OCI-LY1 (cell line): ENCODE measurements around the gene HS3ST5.

Experiments
- H2AFZ ChIP-seq: fragments of 200-600 bp; sonication (generic), shearing (Covaris generic); 2 replicates; pipeline ENCODE4 v1.6.0; 2014; ENCODE audit warnings: antibody characterized with exemption, mild to moderate bottlenecking, low read length
- H3F3A ChIP-seq: fragments of 200-600 bp; sonication (generic), shearing (Covaris generic); 2 replicates; pipeline ENCODE4 v1.6.0; 2014; ENCODE audit warnings: mild to moderate bottlenecking, antibody characterized with exemption, low read length, moderate library complexity; ENCODE audit not compliant: insufficient read depth
- H3K27ac ChIP-seq: fragments of 200-600 bp; sonication (generic); 2 replicates; pipeline ENCODE4 v1.5.1; 2014; ENCODE audit warnings: low read length, mixed run types, mild to moderate bottlenecking, low read depth; ENCODE audit not compliant: poor library complexity, severe bottlenecking
- H3K27me3 ChIP-seq: fragments of 200-600 bp; sonication (generic); 2 replicates; pipeline ENCODE4 v1.6.0; 2014; ENCODE audit warnings: antibody characterized with exemption, mild to moderate bottlenecking, low read length, moderate library complexity; ENCODE audit not compliant: insufficient read depth
- H3K36me3 ChIP-seq: fragments of 200-600 bp; sonication (generic); 2 replicates; pipeline ENCODE4 v1.6.1; 2014; ENCODE audit warnings: mild to moderate bottlenecking, antibody characterized with exemption, low read length, moderate library complexity, mixed read lengths; ENCODE audit not compliant: insufficient read depth
- H3K4me1 ChIP-seq: fragments of 200-600 bp; sonication (generic); 2 replicates; pipeline ENCODE4 v1.5.1; 2014; ENCODE audit warnings: mild to moderate bottlenecking, low read length, moderate library complexity; ENCODE audit not compliant: insufficient read depth, severe bottlenecking
- H3K4me2 ChIP-seq: fragments of 200-600 bp; sonication (generic), shearing (Covaris generic); 2 replicates; pipeline ENCODE4 v1.6.1; 2014; ENCODE audit warnings: low read length
- H3K4me3 ChIP-seq: fragments of 200-600 bp; sonication (generic); 2 replicates; pipeline ENCODE4 v1.5.1; 2014; ENCODE audit warnings: low read length, low read depth, mild to moderate bottlenecking, mixed read lengths; ENCODE audit not compliant: poor library complexity, severe bottlenecking
- H3K79me2 ChIP-seq: fragments of 200-600 bp; shearing (Covaris generic); 2 replicates; pipeline ENCODE4 v1.6.1; 2016; ENCODE audit warnings: mixed run types, low read length, mixed read lengths; ENCODE audit not compliant: insufficient read depth
- H3K9ac ChIP-seq: fragments of 200-600 bp; sonication (generic), shearing (Covaris generic); 2 replicates; pipeline ENCODE4 v1.6.1; 2014; ENCODE audit warnings: mild to moderate bottlenecking, low read length, mixed read lengths
- H3K9me2 ChIP-seq: fragments of 200-600 bp; sonication (generic), shearing (Covaris generic); 2 replicates; pipeline ENCODE4 v1.6.1; 2014; ENCODE audit warnings: low read depth, mild to moderate bottlenecking, low read length, mixed read lengths
- H3K9me3 ChIP-seq: fragments of 200-600 bp; shearing (Covaris generic); 2 replicates; pipeline ENCODE4 v1.6.1; 2014; ENCODE audit warnings: low read length, mixed read lengths
- H4K20me1 ChIP-seq: fragments of 200-600 bp; sonication (generic), shearing (Covaris generic); 2 replicates; pipeline ENCODE4 v1.6.0; 2016; ENCODE audit warnings: mild to moderate bottlenecking, low read length; ENCODE audit not compliant: insufficient read depth
- CTCF ChIP-seq: fragments of 200-600 bp; sonication (generic), shearing (Covaris generic); IDR thresholded peaks from 2 replicates; pipeline ENCODE4 v1.5.1; 2017; ENCODE audit warnings: mild to moderate bottlenecking, antibody characterized with exemption, low read length, moderate library complexity, mixed read lengths
- EZH2 ChIP-seq: fragments of 200-600 bp; sonication (generic), shearing (Covaris generic); IDR thresholded peaks from 2 replicates; pipeline ENCODE4 v1.8.0; 2017; ENCODE audit warnings: borderline replicate concordance, mixed run types, mild to moderate bottlenecking, antibody characterized with exemption, low read length, moderate library complexity, mixed read lengths

The HS3ST5 gene

DNA sequence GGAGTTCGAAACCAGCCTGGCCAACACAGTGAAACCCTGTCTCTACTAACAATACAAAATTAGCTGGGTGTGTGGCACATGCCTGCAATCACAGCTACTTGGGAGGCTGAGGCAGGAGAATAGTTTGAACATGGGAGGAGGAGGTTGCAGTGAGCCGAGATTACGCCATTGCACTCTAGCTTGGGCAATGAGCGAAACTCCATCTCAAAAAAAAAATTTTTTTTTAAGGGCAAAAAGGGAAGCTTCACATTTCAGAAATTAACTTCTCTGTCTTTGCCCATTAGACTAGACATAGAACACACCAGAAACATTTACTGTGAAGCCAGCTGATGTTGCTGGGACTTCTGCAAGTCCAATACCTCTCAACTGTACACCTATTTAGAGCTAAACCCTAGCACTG, 281.1 kb downstream of the HS3ST5 start:
- no peaks in the 10 kb centered on the region for H3F3A ChIP-seq
- H3K36me3 ChIP-seq = no peaks in the 10 kb centered on the region
- H4K20me1 ChIP-seq = no peaks in the 10 kb centered on the region
- H3K9ac ChIP-seq = no peak overlapping the region
- no peak for TF ChIP-seq EZH2
- no peak for TF ChIP-seq CTCF
- no peak overlapping the region for H3K27ac ChIP-seq
- no peaks in the 10 kb centered on the region for H3K9me2 ChIP-seq
- no peak overlapping the region for H3K4me2 ChIP-seq
- no peak overlapping the region for H3K4me3 ChIP-seq
- H3K27me3 ChIP-seq = no peaks in the 10 kb centered on the region
- H3K9me3 ChIP-seq = no peaks in the 10 kb centered on the region
- H2AFZ ChIP-seq = no peak overlapping the region
- H3K79me2 ChIP-seq = no peaks in the 10 kb centered on the region
- H3K4me1 ChIP-seq = no peaks in the 10 kb centered on the region

GRCh38 chr6:114061116-114061515, 281.7 kb downstream of the HS3ST5 start:
- no peaks in the 10 kb centered on the region for H3K4me1 ChIP-seq
- no peak overlapping the region for H3K4me3 ChIP-seq
- H3K9me3 ChIP-seq = no peaks in the 10 kb centered on the region
- H3K9ac ChIP-seq = no peak overlapping the region
- TF ChIP-seq EZH2 = no peak
- TF ChIP-seq CTCF = no peak
- H3F3A ChIP-seq = no peaks in the 10 kb centered on the region
- H3K27ac ChIP-seq = no peak overlapping the region
- H3K27me3 ChIP-seq = no peaks in the 10 kb centered on the region
- H3K79me2 ChIP-seq = no peaks in the 10 kb centered on the region
- no peaks in the 10 kb centered on the region for H3K36me3 ChIP-seq
- no peaks in the 10 kb centered on the region for H3K9me2 ChIP-seq
- no peak overlapping the region for H3K4me2 ChIP-seq
- H4K20me1 ChIP-seq = no peaks in the 10 kb centered on the region
- H2AFZ ChIP-seq = no peak overlapping the region

DNA sequence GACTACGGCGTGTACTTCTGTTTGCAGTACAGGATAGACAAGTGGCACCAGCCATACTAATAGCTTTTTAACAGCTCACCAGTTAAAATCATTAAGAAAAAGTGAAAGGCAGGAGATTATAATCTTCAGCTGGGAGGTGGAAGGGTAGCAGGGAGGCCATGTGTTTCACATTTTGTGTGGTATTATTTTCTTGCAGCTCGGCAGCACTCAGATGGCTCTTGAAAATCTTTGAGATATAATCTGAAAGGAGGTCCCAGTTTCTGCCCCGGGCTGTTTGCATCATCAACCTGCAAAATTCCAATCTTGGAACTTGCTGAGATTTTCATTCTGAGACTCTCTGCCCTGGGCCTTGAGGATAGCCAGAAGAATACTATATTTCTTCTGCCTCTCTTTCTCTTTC, 284.4 kb downstream of the HS3ST5 start:
- Histone ChIP-seq H3K4me3 (no peak overlapping the region), H3K9ac (no peak overlapping the region), H3K27ac (no peak overlapping the region), H4K20me1 (no peaks in the 10 kb centered on the region), H3K36me3 (no peaks in the 10 kb centered on the region), H3K9me3 (no peaks in the 10 kb centered on the region), H3F3A (no peaks in the 10 kb centered on the region), H3K4me2 (no peak overlapping the region), H2AFZ (no peak overlapping the region), H3K27me3 (no peaks in the 10 kb centered on the region), H3K79me2 (no peaks in the 10 kb centered on the region), H3K9me2 (no peaks in the 10 kb centered on the region), H3K4me1 (no peaks in the 10 kb centered on the region)
- no peak for TF ChIP-seq EZH2
- TF ChIP-seq CTCF = no peak
